HG03521 (cell line): ENCODE measurements around the gene ABL2.
"Not testable (repeated sequence)": the region's sequence is repeated elsewhere in the genome, so short reads cannot be mapped to it uniquely, and the experiment has no call there.

Experiments used
- ATAC-seq: cut with Tn5 transposase; IDR thresholded peaks from one replicate; pipeline ENCODE4 v1.9.1; 2021; ENCODE audit warnings: mild to moderate bottlenecking, moderate library complexity; ENCODE audit not compliant: unreplicated experiment

Gene ABL2

DNA sequence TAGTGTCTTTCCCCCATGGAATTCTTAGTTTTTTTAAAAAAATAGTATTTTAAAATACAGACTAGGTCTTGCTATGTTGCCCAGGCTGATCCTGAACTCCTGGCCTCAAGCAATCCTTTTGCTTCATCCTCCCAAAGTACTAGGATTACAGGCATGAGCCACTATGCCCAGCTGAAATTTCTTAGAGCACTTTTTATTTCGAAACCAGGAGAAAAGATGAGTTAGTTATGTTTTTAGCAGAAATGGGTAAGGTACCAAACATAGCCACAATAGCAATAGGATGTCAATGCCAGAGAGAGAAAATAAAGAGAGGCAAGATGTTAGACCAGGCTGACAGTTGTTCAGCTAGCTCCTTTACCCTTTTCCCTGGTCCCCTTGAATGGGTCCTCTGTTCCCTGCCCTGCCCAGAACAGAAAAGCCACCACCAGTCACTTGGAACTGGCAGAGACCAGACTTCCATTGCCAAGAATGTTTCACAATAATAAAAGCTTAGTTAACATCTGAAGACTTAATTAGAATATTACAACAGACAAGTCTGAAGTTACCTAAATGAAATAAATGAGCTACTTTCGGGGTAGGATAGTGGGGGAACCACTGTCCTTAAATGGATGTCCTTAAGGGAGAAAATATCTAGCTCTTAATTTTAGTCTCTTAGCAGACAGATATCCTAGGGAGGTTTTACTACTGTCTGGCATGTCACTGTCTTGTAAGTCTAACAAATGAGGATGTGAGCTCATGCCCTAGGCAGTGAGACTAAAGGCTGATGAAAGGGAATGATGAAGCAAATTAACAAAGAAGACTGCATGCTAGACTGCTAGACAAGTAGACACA is 54.3 kb downstream of the ABL2 start:
- no peak for ATAC-seq

- not testable (repeated sequence) for ATAC-seq
Observed at GRCh38 chr1:179170468-179170770, 59.1 kb downstream of the ABL2 start.

DNA sequence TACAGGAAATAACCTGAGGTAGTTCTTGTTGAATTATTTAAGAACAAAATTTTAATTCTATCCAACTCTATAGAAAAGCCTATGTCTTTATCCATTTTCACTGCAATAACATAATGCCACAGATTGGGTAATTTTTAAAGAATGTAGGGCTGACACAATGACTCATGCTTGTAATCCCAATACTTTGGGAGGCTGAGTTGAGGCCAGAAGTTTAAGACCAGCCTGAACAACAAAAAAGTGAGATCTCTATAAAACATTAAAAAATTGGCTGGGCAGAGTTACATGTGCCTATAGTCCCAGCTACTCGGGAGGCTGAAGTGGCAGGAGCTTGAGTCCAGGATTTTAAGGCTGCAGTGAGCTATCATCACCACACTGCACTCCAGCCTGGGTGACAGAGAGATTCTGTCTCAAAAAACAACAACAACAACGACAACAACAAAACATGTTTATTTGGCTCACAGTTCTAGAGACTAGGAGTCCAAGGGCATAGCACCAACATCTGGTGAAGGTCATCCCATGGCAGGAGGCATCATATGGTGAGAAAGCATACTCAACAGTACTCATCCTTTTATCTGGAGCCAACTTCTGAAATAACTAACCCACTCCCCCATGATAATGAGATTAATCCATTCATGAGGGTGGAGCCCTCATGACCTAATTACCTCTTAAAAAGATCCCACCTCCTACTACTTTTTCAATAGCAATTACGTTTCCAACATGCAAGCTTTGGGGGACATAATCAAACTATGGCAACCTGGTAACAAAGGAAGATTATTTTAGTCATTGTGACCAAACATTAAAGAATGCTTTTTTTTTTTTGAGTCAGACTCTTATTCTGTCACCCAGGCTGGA is 59.6 kb downstream of the ABL2 start:
- ATAC-seq: no peak

GRCh38 chr1:179168536-179168935 is 60.9 kb downstream of the ABL2 start:
- ATAC-seq: no peak

DNA sequence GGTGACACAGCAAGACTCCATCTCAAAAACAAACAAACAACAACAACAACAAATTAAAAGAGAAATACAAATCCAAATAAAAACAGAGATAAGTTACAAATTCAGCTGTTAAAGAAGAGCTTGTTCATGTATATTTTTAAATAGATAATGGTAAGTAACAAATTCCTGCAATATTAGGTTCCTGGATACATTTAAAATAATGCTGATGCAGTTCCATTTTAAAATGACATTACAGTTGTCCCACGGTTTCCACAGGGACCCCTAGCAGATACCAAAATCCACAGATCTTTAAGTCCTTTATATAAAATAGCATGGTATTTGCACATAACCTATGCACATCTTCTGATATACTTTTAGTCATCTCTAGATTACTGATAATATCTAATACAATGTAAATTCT is 61.5 kb downstream of the ABL2 start:
- no peak for ATAC-seq

DNA sequence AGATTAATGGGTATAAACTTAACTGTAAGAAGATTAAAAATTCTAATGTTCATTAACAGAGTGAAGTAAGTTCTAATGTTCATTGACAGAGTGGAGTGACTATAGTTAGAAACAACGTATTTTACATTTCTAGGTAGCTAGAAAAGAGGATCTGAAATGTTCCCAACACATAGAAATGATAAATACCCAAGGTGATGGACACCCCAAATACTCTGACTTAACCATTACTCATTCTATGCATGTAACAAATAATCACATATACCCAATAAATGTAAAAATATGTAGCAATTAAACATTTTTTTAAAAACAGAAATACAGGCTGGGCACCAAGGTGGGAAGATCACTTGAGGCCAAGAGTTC is 62.1 kb downstream of the ABL2 start:
- ATAC-seq: no peak

DNA sequence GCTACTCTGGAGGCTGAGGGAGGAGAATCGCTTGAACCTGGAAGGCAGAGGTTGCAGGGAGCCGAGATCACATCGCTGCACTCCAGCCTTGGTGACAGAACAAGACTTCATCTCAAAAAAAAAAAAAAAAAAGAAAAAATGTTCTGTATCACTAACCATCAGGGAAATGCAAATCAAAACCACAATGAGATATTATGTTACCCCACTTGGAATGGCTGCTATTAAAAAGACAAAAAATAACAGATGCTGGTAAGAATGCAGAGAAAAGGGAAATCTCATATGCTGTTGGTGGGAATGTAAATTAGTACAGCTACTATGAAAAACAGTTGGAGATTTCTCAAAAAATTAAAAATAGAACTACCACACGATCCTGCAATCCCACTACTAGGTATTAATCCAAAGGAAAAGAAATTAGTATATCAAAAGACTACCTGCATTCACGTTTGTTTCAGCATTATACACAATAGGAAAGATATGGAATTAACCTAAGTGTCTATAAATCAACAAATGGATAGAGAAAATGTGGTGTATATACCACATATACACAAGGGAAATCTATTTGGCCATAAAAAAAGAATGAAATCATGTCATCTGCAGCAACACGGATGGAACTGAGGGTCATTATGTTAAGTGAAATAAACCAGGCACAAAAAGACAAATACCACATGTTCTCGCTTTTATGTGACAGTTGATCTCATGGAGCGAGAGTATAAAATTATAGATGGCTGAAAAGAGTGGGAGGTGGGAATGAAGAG is 62.6 kb downstream of the ABL2 start:
- ATAC-seq: no peak

DNA sequence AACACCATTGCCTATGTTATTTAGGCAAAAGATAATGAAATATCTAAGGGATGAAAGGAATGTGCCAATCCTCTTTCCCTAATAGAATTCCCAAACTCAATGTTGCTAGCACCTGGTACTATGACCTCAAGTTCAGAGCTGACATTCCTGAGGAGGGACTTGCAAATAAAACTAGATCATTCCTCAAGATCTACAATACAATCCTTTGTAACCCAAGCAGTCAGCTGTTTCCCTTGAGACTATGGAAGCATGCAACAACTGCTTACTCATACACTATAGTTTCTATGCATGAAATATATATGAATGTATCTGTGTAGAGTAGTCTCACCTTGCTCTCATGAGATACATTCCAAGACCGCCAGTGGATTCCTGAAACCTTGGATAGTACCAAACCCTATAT is 65.0 kb downstream of the ABL2 start:
- no peak for ATAC-seq

- no peak for ATAC-seq
Observed at GRCh38 chr1:179156708-179157107, 72.8 kb downstream of the ABL2 start.

DNA sequence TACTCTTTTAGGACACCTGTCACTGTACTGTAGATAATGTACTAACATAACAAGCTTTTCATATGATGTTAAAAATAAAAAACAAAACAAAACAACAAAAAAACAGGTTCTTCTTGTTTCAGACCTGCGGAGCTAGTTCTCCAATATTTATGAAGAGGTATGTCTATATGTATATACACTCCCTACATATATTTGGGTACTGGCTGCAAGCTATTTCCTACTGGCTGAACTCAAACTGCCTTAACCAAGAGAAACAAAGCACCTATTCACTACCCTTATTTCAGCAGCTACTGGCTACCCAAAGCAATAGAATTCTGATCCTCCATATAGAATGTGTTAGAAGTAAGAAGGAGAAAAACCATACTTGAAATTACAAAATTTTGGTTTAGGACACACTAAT is 73.5 kb downstream of the ABL2 start:
- no peak for ATAC-seq

DNA sequence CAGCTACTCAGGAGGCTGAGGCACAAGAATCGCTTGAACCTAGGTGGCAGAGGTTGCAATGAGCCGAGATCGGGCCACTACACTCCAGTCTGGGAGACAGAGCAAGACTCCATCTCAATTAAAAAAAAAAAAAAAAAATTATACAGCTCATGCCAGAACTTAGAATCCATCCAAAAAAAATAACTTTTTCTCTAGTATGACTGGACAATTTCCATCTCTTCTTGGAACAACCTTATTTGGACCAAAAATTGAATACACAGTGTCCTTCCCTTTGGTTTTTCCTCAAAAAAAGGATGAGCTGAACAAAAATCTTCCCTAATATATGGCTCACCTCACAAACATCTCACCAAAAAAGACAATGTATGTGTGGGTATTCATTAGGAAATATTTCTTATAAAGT is 73.9 kb downstream of the ABL2 start:
- no peak for ATAC-seq

DNA sequence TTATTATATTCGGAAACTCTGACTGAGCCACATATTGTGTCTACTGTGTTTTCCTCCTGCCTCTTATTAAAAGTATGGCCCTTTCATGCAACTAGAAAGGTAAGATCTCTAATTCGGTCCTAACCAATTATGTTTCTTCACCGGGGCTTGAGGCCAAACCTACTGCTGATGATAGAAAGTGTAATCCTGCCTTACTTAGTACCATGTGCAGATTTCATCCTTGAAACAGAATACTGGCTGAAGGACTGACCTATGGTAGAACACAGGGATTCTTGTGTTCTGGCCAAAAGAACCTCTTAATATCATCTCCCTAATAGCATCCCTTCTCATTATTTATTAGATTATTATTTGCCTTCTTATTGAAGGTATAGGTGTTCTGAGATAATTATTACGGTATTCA is 75.0 kb downstream of the ABL2 start:
- no peak for ATAC-seq

GRCh38 chr1:179153217-179153616 is 76.3 kb downstream of the ABL2 start:
- no peak for ATAC-seq

GRCh38 chr1:179151908-179152682 is 77.4 kb downstream of the ABL2 start:
- no peak for ATAC-seq

- no peak for ATAC-seq
Observed at GRCh38 chr1:179146911-179147310, 82.6 kb downstream of the ABL2 start.

DNA sequence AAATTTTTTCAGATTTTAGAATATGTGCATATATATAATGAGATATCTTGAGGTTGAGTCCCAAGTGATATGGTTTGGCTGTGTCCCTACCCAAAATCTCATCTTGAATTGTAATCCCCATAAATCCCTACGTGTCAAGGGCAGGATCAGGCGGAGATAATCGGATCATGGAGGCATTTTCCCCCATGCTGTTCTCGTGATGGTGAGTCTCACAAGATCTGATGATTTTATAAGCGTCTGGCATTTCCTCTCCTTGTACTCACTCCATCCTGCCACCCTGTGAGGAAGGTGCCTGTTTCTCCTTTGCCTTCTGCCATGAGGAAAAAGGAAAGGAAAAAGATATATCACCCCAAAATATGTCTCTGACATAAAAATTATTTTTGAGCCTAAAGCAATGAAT is 83.0 kb downstream of the ABL2 start:
- no peak for ATAC-seq

- no peak for ATAC-seq
Observed at GRCh38 chr1:179145521-179145920, 84.0 kb downstream of the ABL2 start.

DNA sequence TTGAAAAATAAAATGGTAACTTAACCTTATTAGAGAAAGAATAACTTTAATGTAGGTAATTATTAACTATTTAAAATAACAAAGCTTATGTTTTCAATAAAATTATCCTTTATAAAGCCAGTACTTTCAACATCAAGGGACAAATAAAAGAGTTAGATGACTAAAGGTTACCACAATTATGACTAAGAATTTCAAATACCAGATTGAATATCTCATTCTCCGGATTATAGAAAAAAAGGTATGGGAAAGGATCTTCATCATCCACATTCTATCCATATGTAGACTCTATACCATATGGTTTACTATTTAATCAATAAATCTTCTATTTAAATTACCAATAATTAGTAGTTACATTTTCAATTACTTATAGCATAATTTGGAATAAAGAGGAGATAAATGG is 84.9 kb downstream of the ABL2 start:
- ATAC-seq: no peak

DNA sequence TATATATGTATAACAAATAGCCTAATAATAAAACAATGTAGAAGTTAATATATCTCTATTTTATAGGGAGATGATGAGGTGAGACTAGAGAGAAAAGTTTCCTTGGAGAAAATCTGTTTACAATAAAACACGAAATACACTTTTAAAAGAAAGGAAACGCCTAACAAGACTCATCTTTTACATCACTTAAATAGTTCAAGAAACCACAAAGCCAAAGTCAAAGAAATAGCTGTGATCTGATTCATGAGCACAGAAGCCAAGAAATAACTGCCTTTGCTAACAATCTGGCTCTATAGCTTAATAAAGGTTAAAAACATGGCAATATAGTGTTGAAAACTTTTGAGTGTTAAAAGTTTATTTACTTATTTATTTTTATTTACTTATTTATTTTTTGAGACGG is 86.2 kb downstream of the ABL2 start:
- no peak for ATAC-seq

GRCh38 chr1:179142889-179143299 is 86.6 kb downstream of the ABL2 start:
- ATAC-seq: no peak
